H9 (cell line): ENCODE measurements around the gene CACNA2D3. TPM values are rescaled to one million over a fixed set of nuclear protein-coding genes. Genes with fewer than 3 reads are reported as not detected.

Experiments used
- DNase-seq: peaks from one replicate; pipeline ENCODE4 v3.0.0-alpha.2; 2017
- H2AFZ ChIP-seq: one replicate; pipeline ENCODE4 v1.6.1; 2013; ENCODE audit warnings: mild to moderate bottlenecking, low read length, control low read depth, moderate library complexity
- H2AK5ac ChIP-seq: 2 replicates; pipeline ENCODE4 v1.6.1; 2013; ENCODE audit warnings: low read length, control low read depth, mixed read lengths; ENCODE audit not compliant: insufficient read length
- H2BK120ac ChIP-seq: one replicate; pipeline ENCODE4 v1.6.1; 2013; ENCODE audit warnings: low read depth, mild to moderate bottlenecking, low read length, control low read depth, inconsistent platforms; ENCODE audit not compliant: poor library complexity, severe bottlenecking
- H2BK12ac ChIP-seq: 2 replicates; pipeline ENCODE4 v1.6.1; 2013; ENCODE audit warnings: low read length, control low read depth, mixed read lengths, low read depth; ENCODE audit not compliant: insufficient read length
- H2BK15ac ChIP-seq: 2 replicates; pipeline ENCODE4 v1.6.1; 2013; ENCODE audit warnings: low read depth, low read length, control low read depth
- H2BK20ac ChIP-seq: one replicate; pipeline ENCODE4 v1.6.1; 2013; ENCODE audit warnings: low read depth, mild to moderate bottlenecking, low read length, control low read depth, inconsistent platforms; ENCODE audit not compliant: poor library complexity, severe bottlenecking
- H2BK5ac ChIP-seq: 2 replicates; pipeline ENCODE4 v1.6.1; 2013; ENCODE audit warnings: low read length, control low read depth, mixed read lengths; ENCODE audit not compliant: insufficient read length
- H3K14ac ChIP-seq: 2 replicates; pipeline ENCODE4 v1.6.1; 2013; ENCODE audit warnings: low read length, control low read depth; ENCODE audit not compliant: insufficient read depth
- H3K18ac ChIP-seq: 2 replicates; pipeline ENCODE4 v1.6.1; 2013; ENCODE audit warnings: low read depth, mild to moderate bottlenecking, mixed read lengths, low read length, control low read depth; ENCODE audit not compliant: insufficient read length
- H3K23ac ChIP-seq: 2 replicates; pipeline ENCODE4 v1.6.1; 2013; ENCODE audit warnings: low read length, control low read depth, mixed read lengths, low read depth; ENCODE audit not compliant: insufficient read length
- H3K23me2 ChIP-seq: 2 replicates; pipeline ENCODE4 v1.6.1; 2013; ENCODE audit warnings: low read depth, mild to moderate bottlenecking, mixed read lengths, low read length, control low read depth; ENCODE audit not compliant: insufficient read length, poor library complexity, severe bottlenecking
- H3K27ac ChIP-seq: 2 replicates; pipeline ENCODE4 v1.5.1; 2013; ENCODE audit warnings: low read length, control low read depth, mixed read lengths, low read depth; ENCODE audit not compliant: insufficient read length
- H3K27me3 ChIP-seq: 2 replicates; pipeline ENCODE4 v1.6.1; 2013; ENCODE audit warnings: low read length, control low read depth, inconsistent platforms; ENCODE audit not compliant: insufficient read depth
- H3K4ac ChIP-seq: 2 replicates; pipeline ENCODE4 v1.6.1; 2013; ENCODE audit warnings: low read depth, mild to moderate bottlenecking, control low read depth, inconsistent platforms, low read length, moderate library complexity
- H3K4me1 ChIP-seq: 2 replicates; pipeline ENCODE4 v1.6.1; 2013; ENCODE audit warnings: low read length, control low read depth, inconsistent platforms; ENCODE audit not compliant: insufficient read depth
- H3K4me2 ChIP-seq: 2 replicates; pipeline ENCODE4 v1.6.1; 2013; ENCODE audit warnings: low read length, control low read depth, mixed read lengths; ENCODE audit not compliant: insufficient read length, insufficient read depth
- H3K56ac ChIP-seq: 2 replicates; pipeline ENCODE4 v1.6.1; 2013; ENCODE audit warnings: low read depth, mild to moderate bottlenecking, mixed read lengths, low read length, control low read depth; ENCODE audit not compliant: insufficient read length
- H3K79me1 ChIP-seq: 2 replicates; pipeline ENCODE4 v1.6.1; 2013; ENCODE audit warnings: low read depth, mild to moderate bottlenecking, moderate library complexity, low read length, control low read depth, inconsistent platforms; ENCODE audit not compliant: insufficient read depth, poor library complexity, severe bottlenecking
- H3K79me2 ChIP-seq: 2 replicates; pipeline ENCODE4 v1.6.1; 2013; ENCODE audit warnings: low read length, control low read depth, inconsistent platforms; ENCODE audit not compliant: insufficient read depth
- H3K9ac ChIP-seq: 2 replicates; pipeline ENCODE4 v1.6.1; 2013; ENCODE audit warnings: low read length, control low read depth, mixed read lengths; ENCODE audit not compliant: insufficient read length; ENCODE audit errors: extremely low read depth
- H3K9me3 ChIP-seq: one replicate; pipeline ENCODE4 v1.6.1; 2013; ENCODE audit warnings: low read depth, low read length, inconsistent platforms; ENCODE audit not compliant: control insufficient read depth
- H3T11ph ChIP-seq: one replicate; pipeline ENCODE4 v1.6.1; 2013; ENCODE audit warnings: mild to moderate bottlenecking, low read length, control low read depth, inconsistent platforms
- H4K20me1 ChIP-seq: one replicate; pipeline ENCODE4 v1.6.1; 2013; ENCODE audit not compliant: control insufficient read depth, insufficient read length, insufficient read depth
- H4K5ac ChIP-seq: 2 replicates; pipeline ENCODE4 v1.6.1; 2013; ENCODE audit warnings: low read depth, mild to moderate bottlenecking, mixed read lengths, low read length, control low read depth; ENCODE audit not compliant: insufficient read length
- H4K8ac ChIP-seq: replicated peaks from 2 replicates; pipeline ENCODE4 v1.6.1; 2013; ENCODE audit warnings: low read length, control low read depth, mixed read lengths, low read depth; ENCODE audit not compliant: insufficient read length
- H4K91ac ChIP-seq: 2 replicates; pipeline ENCODE4 v1.6.1; 2013; ENCODE audit warnings: low read depth, mild to moderate bottlenecking, moderate library complexity, mixed read lengths, low read length, control low read depth; ENCODE audit not compliant: insufficient read length
- H3K27ac Mint-ChIP-seq, 3 experiments: 2 replicates in 2 of 3; 3 replicates in 1 of 3; pipeline ENCODE4 v1.8.0; 2020 to 2021; ENCODE audit warnings: mixed read lengths in 3 of 3, mild to moderate bottlenecking in 1 of 3, moderate library complexity in 1 of 3
- H3K27me3 Mint-ChIP-seq: 2 replicates; pipeline ENCODE4 v1.8.0; 2021; ENCODE audit warnings: low read depth, mild to moderate bottlenecking, moderate library complexity, mixed read lengths
- H3K36me3 Mint-ChIP-seq, 3 experiments: 2 replicates in 2 of 3; 3 replicates in 1 of 3; pipeline ENCODE4 v1.8.0; 2020 to 2021; ENCODE audit warnings: low read depth in 3 of 3, mixed read lengths in 3 of 3; ENCODE audit not compliant: insufficient read depth in 1 of 3
- H3K4me1 Mint-ChIP-seq, 2 experiments: 2 replicates each; pipeline ENCODE4 v1.8.0; 2020; ENCODE audit warnings: mixed read lengths in 2 of 2
- H3K4me3 Mint-ChIP-seq, 2 experiments: 2 replicates in 1 of 2; 3 replicates in 1 of 2; pipeline ENCODE4 v1.8.0; 2020 to 2021; ENCODE audit warnings: mild to moderate bottlenecking in 2 of 2, mixed read lengths in 2 of 2, moderate library complexity in 1 of 2
- H3K9me3 Mint-ChIP-seq, 2 experiments: 2 replicates in 1 of 2; 3 replicates in 1 of 2; pipeline ENCODE4 v1.8.0; 2020; ENCODE audit warnings: mild to moderate bottlenecking in 2 of 2, mixed read lengths in 2 of 2, moderate library complexity in 1 of 2
- total RNA-seq: library from RNA; stranded (reverse); gene quantifications from 2 replicates; pipeline ENCODE4 v1.2.1, GENCODE V29; 2021
- TF ChIP-seq, protein P1 (sequence below): fragments of 200-600 bp; sonication (generic); conservative IDR thresholded peaks from 3 replicates; pipeline ENCODE4 v1.8.0; 2021; ENCODE audit warnings: antibody characterized with exemption, mild to moderate bottlenecking

CACNA2D3 gene
- total RNA-seq, 1 experiment from 2014 or later: 3.2 TPM

DNA sequence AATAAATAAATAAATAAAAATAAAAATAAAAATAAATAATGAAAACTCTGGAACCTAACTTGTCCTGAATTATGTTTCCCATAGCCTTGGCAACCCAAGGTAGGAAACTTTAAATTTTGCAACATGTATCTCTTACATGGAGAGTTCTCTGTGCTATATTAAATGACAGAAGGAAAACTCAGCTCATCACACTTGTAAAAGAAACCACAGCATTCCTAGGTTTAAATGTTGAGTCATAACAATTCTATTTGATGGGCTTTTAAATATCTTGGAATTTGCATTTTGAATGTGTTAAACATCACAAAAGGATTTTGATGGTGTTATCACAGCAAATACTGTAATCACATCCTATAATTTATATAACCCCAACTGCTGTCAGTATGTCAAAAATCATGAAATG is 661.3 kb downstream of the CACNA2D3 start:
- H3K23ac ChIP-seq: no peak overlapping the region
- H3K79me2 ChIP-seq: no peaks in the 10 kb centered on the region
- no peak overlapping the region for H3K27ac ChIP-seq
- no peak overlapping the region for H3K56ac ChIP-seq
- Mint-ChIP-seq H3K4me3 (no peak overlapping the region), H3K27me3 (no peaks in the 10 kb centered on the region), H3K27ac (no peak overlapping the region), H3K9me3 (peaks cover 0 to 2% of the 10 kb centered on the region in 2 experiments; a peak in 2 of 5 replicates), H3K36me3 (peaks cover 0 to 3% (median 0%) of the 10 kb centered on the region in 3 experiments; a peak in 4 of 7 replicates), H3K4me1 (peaks cover 9 to 11% of the 10 kb centered on the region in 2 experiments)
- H2AFZ ChIP-seq: no peak overlapping the region
- no peak overlapping the region for H4K8ac ChIP-seq
- no peak overlapping the region for H2BK5ac ChIP-seq
- DNase-seq: no peak
- no peaks in the 10 kb centered on the region for H3K9me3 ChIP-seq
- no peaks in the 10 kb centered on the region for H3K27me3 ChIP-seq
- no peaks in the 10 kb centered on the region for H3K79me1 ChIP-seq
- no peak overlapping the region for H3K9ac ChIP-seq
- no peak overlapping the region for H3K14ac ChIP-seq
- no peak overlapping the region for H4K5ac ChIP-seq
- no peak overlapping the region for H2AK5ac ChIP-seq
- H3K23me2 ChIP-seq: no peaks in the 10 kb centered on the region
- no peak overlapping the region for H2BK20ac ChIP-seq
- H3K4me2 ChIP-seq: no peak overlapping the region
- no peak overlapping the region for H2BK120ac ChIP-seq
- H4K91ac ChIP-seq: no peak overlapping the region
- H3K4me1 ChIP-seq: no peaks in the 10 kb centered on the region
- no peak overlapping the region for H3K18ac ChIP-seq
- no peak overlapping the region for H2BK12ac ChIP-seq
- no peak overlapping the region for H3T11ph ChIP-seq
- H3K4ac ChIP-seq: no peak overlapping the region
- TF ChIP-seq, protein P1, sequence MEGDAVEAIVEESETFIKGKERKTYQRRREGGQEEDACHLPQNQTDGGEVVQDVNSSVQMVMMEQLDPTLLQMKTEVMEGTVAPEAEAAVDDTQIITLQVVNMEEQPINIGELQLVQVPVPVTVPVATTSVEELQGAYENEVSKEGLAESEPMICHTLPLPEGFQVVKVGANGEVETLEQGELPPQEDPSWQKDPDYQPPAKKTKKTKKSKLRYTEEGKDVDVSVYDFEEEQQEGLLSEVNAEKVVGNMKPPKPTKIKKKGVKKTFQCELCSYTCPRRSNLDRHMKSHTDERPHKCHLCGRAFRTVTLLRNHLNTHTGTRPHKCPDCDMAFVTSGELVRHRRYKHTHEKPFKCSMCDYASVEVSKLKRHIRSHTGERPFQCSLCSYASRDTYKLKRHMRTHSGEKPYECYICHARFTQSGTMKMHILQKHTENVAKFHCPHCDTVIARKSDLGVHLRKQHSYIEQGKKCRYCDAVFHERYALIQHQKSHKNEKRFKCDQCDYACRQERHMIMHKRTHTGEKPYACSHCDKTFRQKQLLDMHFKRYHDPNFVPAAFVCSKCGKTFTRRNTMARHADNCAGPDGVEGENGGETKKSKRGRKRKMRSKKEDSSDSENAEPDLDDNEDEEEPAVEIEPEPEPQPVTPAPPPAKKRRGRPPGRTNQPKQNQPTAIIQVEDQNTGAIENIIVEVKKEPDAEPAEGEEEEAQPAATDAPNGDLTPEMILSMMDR: no peak
- no peak overlapping the region for H2BK15ac ChIP-seq
- no peaks in the 10 kb centered on the region for H4K20me1 ChIP-seq
